Fibroblast of villous mesenchyme (primary cell): ENCODE data around the gene DHRS7B. TPM values are rescaled to one million over a fixed set of nuclear protein-coding genes. Genes with fewer than 3 reads are reported as not detected.

Experiments used
- DNase-seq: peaks from one replicate; pipeline ENCODE4 v3.0.0-alpha.2; 2010; ENCODE audit warnings: low read depth
- H3K4me3 ChIP-seq: 2 replicates; pipeline ENCODE4 v1.5.1; 2011; ENCODE audit warnings: low read depth, mild to moderate bottlenecking, low read length
- total RNA-seq: library from RNA; depleted of rRNA; stranded (reverse); fragments of >200 nt; gene quantifications from 2 replicates; pipeline ENCODE4 v1.2.3, GENCODE V29; 2012
- TF ChIP-seq, protein P1 (sequence below): IDR thresholded peaks from 2 replicates; pipeline ENCODE4 v1.5.1; 2012; ENCODE audit warnings: low read depth, mild to moderate bottlenecking, low read length; ENCODE audit not compliant: insufficient read depth

The DHRS7B gene
- total RNA-seq, 1 donor: 15.1 TPM

GRCh38 chr17:21231533-21231932 lies 104.8 kb downstream of the DHRS7B start:
- TF ChIP-seq, protein P1, sequence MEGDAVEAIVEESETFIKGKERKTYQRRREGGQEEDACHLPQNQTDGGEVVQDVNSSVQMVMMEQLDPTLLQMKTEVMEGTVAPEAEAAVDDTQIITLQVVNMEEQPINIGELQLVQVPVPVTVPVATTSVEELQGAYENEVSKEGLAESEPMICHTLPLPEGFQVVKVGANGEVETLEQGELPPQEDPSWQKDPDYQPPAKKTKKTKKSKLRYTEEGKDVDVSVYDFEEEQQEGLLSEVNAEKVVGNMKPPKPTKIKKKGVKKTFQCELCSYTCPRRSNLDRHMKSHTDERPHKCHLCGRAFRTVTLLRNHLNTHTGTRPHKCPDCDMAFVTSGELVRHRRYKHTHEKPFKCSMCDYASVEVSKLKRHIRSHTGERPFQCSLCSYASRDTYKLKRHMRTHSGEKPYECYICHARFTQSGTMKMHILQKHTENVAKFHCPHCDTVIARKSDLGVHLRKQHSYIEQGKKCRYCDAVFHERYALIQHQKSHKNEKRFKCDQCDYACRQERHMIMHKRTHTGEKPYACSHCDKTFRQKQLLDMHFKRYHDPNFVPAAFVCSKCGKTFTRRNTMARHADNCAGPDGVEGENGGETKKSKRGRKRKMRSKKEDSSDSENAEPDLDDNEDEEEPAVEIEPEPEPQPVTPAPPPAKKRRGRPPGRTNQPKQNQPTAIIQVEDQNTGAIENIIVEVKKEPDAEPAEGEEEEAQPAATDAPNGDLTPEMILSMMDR: no peak
- no peak for DNase-seq
- H3K4me3 ChIP-seq: no peak overlapping the region

DNA sequence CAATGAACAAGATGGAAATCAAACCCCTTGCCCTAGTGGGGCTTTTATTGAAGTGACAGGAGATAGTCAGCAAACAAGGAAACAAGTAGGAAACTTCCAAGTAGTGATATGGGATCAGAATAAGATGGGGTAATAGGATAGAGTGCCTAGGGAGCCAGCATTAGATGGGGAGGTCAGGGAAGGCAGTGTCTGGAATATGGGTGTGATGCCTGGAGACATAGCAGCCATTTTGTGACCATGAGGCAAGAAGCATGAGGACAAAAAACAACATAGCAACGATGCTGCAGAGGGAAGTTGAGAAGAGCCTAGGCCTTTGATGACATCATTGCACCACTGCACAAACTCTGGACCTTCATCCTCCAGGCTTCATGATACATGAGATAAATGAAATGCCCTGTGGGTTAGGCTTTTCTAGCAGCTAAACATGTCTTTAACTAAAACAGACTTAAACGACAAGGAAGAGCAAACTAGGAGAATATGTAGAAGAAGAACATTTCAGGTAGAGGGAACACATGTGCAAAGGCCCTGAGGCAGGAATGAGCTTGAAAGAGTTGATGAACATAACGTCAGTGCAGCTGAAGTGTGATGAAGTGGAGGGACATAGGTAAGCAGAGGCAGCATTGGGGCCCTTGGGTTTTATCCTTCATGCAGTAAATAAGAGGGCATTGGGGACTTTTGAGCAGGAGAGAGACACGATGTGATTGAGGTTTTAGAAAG lies 105.4 kb downstream of the DHRS7B start:
- H3K4me3 ChIP-seq: no peak overlapping the region
- no peak for DNase-seq
- TF ChIP-seq, protein P1: no peak

DNA sequence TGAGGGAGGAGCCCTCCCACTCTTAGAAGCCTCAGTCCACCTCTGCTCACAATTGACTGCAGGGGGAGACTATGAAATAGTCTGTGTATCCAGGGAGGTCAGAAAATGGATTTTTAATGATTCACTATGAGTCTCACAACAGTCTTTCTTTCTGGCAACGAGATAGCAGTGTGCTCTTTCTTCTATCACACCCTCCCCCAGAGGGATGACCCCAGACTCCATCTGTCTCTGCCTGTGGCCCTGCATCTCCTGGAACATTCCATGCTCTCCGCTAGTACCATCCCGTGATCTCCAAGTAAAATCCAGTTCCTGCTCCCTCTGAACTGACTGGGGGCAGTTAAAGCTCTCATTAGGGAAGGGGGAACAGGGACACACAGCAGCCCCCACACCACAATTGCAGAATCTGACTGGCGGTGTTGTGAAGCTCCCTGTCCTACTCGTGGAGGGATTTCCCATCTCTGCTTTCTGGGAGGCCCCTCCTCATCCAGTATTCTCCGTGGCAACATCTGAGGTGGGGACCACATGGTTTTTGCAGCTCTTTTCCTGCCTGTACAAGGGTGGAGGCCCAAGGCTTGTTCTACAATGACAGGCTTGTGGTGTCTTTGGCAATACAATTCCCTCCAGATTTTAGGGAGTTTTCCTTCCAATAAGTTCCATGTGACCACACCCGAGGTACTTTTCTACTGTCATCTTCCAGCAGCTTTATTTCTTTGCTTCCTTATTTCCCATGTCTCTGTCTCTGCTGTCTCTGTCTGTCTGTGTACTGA lies 107.0 kb downstream of the DHRS7B start:
- TF ChIP-seq, protein P1: no peak
- H3K4me3 ChIP-seq: no peak overlapping the region
- no peak for DNase-seq

DNA sequence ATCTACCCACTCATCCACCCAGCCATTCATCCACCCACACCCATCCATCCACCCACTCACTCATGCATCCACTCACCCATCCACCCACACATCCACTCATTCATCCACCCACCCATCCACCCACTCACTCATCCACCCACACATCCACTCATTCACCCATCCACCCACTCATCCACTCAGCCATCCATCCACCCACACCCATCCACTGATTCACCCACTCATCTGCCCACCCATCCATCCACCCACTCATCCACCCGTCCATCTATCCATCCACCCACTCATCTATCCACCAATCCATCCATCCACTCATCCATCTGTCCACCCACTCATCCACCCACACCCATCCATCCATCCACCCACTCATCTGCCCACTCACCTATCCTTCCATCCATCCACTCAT lies 109.2 kb downstream of the DHRS7B start:
- TF ChIP-seq, protein P1: no peak
- DNase-seq: no peak
- no peak overlapping the region for H3K4me3 ChIP-seq

DNA sequence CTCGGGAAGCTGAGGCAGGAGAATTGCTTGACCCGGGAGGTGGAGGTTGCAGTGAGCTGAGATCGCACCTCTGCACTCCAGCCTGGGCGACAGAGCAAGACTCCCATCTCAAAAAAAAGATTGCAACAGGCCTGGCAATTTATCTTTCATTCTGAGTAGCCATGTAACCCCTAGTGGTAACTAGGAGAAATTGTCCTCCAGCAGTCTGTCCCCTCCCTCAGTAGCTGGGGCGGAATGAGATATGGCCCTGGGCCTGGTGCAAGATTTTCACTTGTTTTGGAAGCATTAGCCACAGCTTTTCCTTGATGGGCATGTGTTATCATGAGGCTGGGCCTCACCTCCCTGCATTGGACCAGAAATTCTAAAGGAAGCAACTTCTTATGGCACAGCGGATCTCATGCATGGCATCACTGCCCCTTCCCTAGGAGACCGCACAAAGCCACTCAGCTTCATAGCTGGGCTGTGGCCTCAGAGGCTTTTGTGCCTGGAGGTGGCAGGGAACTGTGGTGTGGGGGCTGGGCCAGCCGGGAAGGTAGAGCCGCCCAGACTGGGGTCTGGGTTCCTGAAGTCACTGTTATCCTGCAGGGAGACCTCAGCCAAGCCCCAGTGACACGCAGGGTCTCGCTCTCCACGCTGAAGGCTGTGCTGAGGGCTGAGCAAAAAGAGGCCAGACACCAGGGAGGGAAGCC lies 113.1 kb downstream of the DHRS7B start:
- TF ChIP-seq, protein P1: peak; percentile 59
- H3K4me3 ChIP-seq: no peak overlapping the region
- DNase-seq: peak; percentile 41

GRCh38 chr17:21240369-21241055 lies 113.7 kb downstream of the DHRS7B start:
- no peak for DNase-seq
- TF ChIP-seq, protein P1: no peak

More at GRCh38 chr17:21240369-21241055, 113.7 kb downstream of the DHRS7B start:
- no peak overlapping the region for H3K4me3 ChIP-seq
